Putamen (tissue), 1 donor: ENCODE measurements around the gene GUCY1A1.

Experiments used
- DNase-seq: peaks from one replicate; pipeline ENCODE4 v3.0.0-alpha.2; 2016; ENCODE audit warnings: low spot score

The GUCY1A1 gene

GRCh38 chr4:155659176-155659575, 7.5 kb upstream of the GUCY1A1 start:
- DNase-seq = peak; percentile 47

- DNase-seq = no peak
Observed at GRCh38 chr4:155660436-155660835, 6.2 kb upstream of the GUCY1A1 start.

- no peak for DNase-seq
Observed at GRCh38 chr4:155665054-155665453, 1.6 kb upstream of the GUCY1A1 start.

DNA sequence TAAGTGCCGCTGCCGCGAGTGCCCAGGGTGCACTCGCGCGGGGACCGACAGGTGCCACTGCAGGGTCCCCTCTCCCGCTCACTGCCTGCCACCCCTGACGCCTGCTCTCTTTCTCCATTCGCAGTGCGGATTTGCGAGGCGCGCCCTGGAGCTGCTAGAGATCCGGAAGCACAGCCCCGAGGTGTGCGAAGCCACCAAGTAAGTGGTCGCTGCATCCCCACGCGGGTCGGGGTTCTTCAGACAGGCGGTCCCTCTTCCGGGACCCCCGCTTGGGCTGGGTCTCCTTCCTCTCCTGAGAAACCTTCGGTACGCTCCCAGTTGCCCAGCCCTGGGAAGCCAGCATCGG, 547 bp downstream of the GUCY1A1 start:
- DNase-seq = peak; percentile 47

DNA sequence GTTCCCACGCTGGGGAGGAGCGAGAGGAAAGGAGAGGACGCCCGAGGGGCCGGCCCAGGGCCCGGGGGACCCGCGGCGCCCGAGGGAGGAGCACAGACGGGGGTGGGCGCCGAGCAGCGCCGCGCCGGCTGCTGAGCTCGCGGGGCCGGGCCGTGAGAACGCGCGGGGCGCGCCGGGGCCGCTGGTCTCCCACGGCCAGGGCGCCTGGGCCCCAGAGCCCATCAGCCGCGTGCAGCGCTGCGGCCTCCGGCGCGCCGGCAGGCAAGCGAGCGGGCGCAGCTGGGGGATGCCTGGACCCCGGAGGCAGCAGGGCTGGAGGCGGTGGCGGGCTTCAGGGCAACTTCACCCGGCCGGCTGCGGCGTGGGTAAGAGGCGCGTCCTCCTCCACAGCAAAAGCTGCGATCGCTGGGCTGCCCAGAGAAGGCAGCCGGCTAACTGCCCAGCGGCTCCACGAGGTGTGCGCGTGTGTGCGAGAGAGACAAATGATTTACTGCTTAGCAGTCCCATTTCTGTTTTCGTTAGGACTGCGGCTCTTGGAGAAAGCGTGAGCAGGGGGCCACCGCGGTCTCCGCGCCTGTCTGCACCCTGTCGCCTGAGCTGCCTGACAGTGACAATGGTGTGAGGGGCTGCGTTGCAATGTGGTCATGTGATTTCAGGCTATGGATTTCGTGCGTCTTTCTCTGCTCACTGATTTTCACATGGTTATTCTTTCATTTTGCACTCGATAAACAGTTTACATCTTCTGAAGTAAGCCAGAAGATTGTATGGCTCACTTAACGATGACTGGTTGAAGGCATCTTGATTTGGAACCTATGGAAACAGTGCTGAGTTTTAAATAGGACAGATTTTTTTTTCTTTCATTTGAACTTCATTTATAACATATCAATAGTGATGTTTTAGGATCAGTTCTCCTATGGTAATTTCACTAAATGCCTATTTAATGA, 1.2 kb downstream of the GUCY1A1 start:
- peak; percentile 39 for DNase-seq

GRCh38 chr4:155668707-155669220, 2.1 kb downstream of the GUCY1A1 start:
- DNase-seq = no peak

GRCh38 chr4:155672342-155672741, 5.7 kb downstream of the GUCY1A1 start:
- DNase-seq = no peak

GRCh38 chr4:155673453-155673979, 6.9 kb downstream of the GUCY1A1 start:
- no peak for DNase-seq

DNA sequence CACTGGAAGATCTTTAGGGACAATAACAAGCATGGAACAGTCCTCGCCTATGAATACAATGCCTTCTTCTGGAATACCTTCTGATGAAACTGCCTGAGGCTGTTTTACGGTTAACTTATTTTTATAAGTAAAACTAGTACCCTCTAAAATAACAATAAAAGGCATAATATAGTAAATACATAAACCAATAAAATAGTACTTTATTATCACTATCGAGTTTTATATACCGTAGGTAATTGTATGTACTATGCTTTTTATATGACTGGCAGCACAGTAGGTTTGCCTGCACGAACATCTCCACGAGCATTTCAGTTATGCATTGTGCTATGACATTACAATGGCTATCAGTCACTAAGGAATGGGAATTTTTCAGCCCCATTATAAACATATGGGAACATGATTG, 8.0 kb downstream of the GUCY1A1 start:
- no peak for DNase-seq

GRCh38 chr4:155675709-155676429, 9.2 kb downstream of the GUCY1A1 start:
- no peak for DNase-seq

DNA sequence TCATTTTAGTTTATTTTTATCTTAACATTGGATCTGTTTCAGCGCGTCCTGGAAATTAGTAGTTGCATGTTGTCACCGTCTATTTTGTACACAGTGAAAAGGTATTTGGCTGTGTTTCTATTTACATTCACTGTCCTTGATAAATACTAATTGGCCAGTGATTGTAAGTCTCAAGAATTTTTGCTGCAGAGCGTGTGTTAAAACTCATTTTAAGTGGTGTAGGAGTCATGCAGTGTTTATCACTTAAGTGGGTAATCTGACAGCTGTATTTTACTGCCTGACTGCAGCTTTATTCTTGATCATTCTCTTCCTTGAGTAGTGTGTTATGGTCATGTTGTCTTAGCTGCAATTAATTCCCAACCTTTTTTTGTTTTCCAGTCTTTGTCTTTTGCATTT, 9.8 kb downstream of the GUCY1A1 start:
- DNase-seq = no peak

DNA sequence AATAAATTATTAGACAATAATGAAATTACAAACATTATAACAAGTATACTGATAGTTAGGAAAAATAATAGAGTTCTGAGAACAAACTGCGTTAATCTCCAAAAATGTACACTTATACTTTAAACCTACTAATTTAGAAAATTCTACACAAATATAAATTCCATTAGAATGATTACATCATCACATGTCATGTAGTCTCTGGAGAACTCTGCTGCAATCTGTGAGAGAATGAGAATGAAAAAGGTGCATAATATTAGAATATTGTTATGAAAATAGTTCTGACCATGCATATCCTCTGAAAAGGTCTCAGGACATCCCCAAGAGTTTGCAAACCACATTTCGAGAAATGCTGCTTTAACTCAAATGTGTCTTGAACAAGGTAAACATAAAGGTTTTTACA, 11.4 kb downstream of the GUCY1A1 start:
- no peak for DNase-seq

DNA sequence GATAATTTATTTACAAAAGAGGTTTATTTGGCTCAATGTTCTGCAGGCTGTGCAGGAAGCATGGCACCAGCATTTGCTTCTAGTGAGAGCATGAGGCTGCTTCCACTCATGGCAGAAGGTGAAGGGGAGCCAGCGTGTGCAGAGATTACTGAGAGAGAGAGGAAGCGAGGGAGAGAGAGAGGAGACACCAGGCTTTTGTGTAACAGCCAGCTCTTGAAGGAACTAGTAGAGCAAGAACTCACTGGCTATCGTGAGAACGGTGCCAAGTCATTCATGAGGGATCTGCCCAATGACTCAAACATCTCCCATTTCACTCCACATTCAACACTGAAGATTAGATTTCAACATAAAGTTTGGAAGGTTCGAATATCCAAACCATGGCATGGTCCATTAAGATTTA, 12.7 kb downstream of the GUCY1A1 start:
- no peak for DNase-seq

DNA sequence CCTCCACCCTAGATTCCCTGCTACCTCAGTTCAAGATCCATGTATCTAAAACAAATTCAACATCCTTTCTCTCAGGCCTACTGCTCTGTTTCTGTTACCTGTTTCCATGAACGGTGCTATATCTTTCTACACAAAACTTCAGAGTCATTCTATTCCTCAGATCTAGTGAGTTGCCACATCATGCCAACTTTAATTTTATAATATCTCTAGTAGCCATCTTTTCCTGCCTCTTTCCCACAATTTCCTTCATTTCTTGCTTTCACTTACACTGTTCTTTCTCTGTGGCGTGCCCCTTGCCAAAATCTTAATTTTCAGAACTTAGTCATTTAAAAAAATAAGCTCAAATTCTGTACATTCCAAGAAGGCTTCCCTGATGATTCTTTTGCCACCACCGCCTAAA, 15.2 kb downstream of the GUCY1A1 start:
- DNase-seq = no peak

DNA sequence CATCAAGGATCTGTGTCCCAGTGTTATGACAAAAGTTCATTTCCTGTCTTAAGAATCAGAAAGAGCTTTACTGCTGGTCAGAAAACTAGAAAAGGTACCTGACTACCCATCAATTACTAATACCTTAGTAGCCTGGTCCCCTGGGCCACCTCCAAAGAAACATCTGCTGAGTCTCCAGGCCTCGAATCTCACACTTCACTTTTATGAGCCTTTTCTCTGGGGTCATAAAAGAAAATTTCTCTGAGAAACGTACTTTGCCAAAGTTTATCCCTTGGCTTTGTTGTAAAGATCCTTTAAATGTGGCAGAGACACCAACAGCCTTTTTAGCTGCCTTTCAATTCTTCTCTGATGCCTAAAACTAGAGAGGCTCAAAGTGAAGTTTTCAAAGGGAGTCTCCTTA, 17.8 kb downstream of the GUCY1A1 start:
- DNase-seq = no peak

- DNase-seq = no peak
Observed at GRCh38 chr4:155684892-155685541, 18.4 kb downstream of the GUCY1A1 start.

DNA sequence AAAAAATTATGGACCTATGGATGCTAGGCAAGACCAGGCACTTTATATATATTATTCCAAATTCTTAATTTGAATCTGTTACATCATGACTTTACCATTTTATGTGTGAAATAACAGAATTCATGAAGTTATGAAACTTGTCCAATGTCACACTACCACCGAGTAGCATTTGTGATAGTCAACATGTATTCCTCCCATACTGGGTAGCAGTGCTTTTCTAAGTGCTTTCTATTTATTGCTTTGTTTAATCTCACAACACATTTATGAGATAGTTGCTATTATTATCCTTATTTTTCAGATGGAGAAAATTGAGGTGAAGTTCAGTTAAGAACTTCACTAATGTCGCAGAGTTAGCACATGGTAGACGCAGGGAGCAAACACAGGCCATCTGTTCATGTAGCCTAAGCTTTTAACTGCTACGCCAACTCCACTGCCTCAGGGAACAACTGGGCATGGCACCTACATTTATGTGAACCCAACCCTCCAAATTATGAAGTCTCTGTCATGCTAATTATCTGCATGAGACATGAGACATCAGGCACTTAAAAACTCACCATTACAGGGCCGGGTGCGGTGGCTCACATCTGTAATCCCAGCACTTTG, 20.8 kb downstream of the GUCY1A1 start:
- no peak for DNase-seq

DNA sequence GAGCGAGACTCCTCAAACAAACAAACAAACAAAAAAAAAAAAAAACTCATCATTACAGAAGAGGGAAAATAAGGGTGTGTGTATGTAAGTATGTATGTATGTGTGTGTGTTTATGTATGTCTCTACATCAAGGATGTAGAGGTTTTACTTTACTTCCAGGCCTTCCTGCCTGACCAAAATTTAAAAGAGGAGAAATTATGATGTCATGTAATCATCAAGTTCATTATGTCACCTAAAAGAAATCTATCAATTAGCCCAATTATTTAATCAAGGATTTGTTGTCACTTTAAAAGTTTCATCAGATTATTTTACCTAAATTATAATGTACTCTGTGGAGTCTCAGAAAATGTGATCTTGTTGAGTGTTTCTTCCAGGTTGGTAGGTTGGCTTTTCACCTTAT, 21.6 kb downstream of the GUCY1A1 start:
- DNase-seq = no peak

DNA sequence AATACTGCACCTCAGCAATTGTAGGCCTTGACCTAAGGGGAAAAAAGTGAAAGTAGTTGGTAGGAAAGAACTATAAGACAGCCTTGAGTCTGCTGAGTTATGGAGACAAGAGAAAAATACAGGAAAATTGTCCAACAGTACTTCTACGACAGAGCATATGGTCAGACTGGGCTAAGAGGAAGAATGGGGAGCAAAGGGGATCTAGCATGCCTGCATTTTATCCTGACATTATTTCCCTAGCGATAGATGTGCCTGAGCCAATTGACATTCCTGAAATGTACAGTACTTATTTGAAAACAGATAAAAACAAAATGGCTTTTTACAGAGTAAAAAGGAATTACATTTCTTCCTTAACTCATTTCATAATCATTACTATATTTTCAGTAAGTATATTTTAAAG, 22.2 kb downstream of the GUCY1A1 start:
- DNase-seq = no peak

DNA sequence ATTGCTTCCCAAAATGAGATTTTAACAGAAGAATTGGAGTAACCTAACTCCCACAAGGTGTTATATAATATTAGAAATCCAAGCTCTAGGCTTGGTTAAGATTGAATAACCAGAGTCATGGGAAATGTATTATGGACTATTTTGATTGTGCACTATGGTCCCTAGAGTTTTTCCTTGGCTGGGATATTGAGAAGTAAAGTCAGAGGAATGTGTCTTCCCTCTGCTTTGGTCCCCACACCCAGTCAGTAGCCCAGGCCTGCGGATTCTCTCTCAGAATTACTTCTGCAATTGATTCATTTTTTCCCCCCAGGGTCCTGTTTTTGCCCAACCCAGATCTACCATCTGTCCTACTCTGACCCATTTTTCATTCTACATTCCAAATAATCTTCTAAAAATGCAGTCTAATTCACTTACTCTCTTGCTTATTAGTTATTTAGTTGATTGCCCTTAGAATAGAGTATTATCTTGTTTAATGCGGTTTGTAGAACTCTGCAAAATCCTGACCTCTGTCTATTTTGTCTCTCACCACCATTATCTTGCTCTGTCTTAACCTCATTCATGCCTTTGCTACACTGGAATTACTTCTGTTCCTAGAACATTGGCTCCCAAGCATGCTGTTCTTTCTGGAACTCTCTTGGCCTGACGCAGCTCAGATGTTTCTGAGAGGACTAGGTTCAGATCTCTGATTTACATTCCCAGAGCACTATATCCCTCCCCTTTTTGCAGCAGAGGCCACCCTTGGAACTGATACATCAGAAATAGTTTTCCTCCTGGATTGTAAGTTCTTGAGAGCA, 23.6 kb downstream of the GUCY1A1 start:
- no peak for DNase-seq

DNA sequence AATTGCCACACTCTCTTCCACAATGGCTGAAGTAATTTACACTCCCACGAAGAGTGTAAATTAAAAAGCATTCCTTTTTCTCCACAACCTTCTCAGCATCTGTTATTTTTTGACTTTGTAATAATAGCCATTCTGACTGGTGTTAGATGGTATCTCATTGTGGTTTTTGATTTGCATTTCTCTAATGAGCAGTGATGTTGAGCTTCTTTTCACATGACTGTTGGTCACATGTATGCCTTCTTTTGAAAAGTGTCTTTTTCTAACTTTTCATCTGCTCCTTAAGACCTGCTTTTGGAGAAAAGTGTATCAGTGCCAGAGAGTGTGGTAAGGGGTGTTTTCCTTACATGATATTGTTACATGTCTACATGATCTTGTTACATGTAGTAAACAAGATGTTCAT, 25.7 kb downstream of the GUCY1A1 start:
- no peak for DNase-seq
